Activated naive CD4-positive, alpha-beta T cell treated with Interleukin-2 at 50 U/mL for 16 hours (primary cell): ENCODE data around the gene MEGF10.
"Not testable (repeated sequence)": the region's sequence is repeated elsewhere in the genome, so short reads cannot be mapped to it uniquely, and the experiment has no call there.

Experiments
- DNase-seq: peaks from one replicate; pipeline ENCODE4 v3.0.0-alpha.2; 2020

Gene MEGF10

GRCh38 chr5:127298656-127299055, 8.1 kb downstream of the MEGF10 start:
- no peak for DNase-seq

- DNase-seq, result no peak
These were observed 9.1 kb downstream of the MEGF10 start for GRCh38 chr5:127299678-127300077.

- no peak for DNase-seq
These were observed 11.9 kb downstream of the MEGF10 start for GRCh38 chr5:127302509-127302908.

- no peak for DNase-seq
These were observed 12.8 kb downstream of the MEGF10 start for GRCh38 chr5:127303404-127303803.

- DNase-seq, result no peak
These were observed 14.9 kb downstream of the MEGF10 start for GRCh38 chr5:127305493-127305892.

- DNase-seq, result no peak
These were observed 15.4 kb downstream of the MEGF10 start for GRCh38 chr5:127306036-127306435.

GRCh38 chr5:127306647-127307046, 16.1 kb downstream of the MEGF10 start:
- no peak for DNase-seq

GRCh38 chr5:127307868-127308267, 17.3 kb downstream of the MEGF10 start:
- DNase-seq, result no peak

- not testable (repeated sequence) for DNase-seq
These were observed 17.7 kb downstream of the MEGF10 start for GRCh38 chr5:127308325-127308724.

GRCh38 chr5:127308945-127309344, 18.3 kb downstream of the MEGF10 start:
- no peak for DNase-seq

GRCh38 chr5:127311349-127311748, 20.8 kb downstream of the MEGF10 start:
- DNase-seq, result no peak

- no peak for DNase-seq
These were observed 21.4 kb downstream of the MEGF10 start for GRCh38 chr5:127311781-127312525.

GRCh38 chr5:127313379-127313778, 22.8 kb downstream of the MEGF10 start:
- no peak for DNase-seq

- DNase-seq, result peak; percentile 67
These were observed 23.4 kb downstream of the MEGF10 start for GRCh38 chr5:127313847-127314473.

GRCh38 chr5:127316011-127316410, 25.4 kb downstream of the MEGF10 start:
- DNase-seq, result no peak

GRCh38 chr5:127317385-127317784, 26.8 kb downstream of the MEGF10 start:
- not testable (repeated sequence) for DNase-seq

GRCh38 chr5:127320032-127320965, 29.7 kb downstream of the MEGF10 start:
- DNase-seq, result no peak

GRCh38 chr5:127321465-127321864, 30.9 kb downstream of the MEGF10 start:
- DNase-seq, result no peak

GRCh38 chr5:127322403-127322802, 31.8 kb downstream of the MEGF10 start:
- DNase-seq, result no peak

GRCh38 chr5:127324756-127325155, 34.2 kb downstream of the MEGF10 start:
- no peak for DNase-seq

- DNase-seq, result no peak
These were observed 35.8 kb downstream of the MEGF10 start for GRCh38 chr5:127326431-127326830.

- no peak for DNase-seq
These were observed 36.6 kb downstream of the MEGF10 start for GRCh38 chr5:127326976-127327755.

GRCh38 chr5:127330116-127330515, 39.5 kb downstream of the MEGF10 start:
- DNase-seq, result no peak
